Non-pigmented ciliary epithelial cell (primary cell): Measurements from ENCODE around the gene CACNA1A.
"Not testable (repeated sequence)": the region's sequence is repeated elsewhere in the genome, so short reads cannot be mapped to it uniquely, and the experiment has no call there.

Experiments
- DNase-seq: peaks from one replicate; pipeline ENCODE4 v3.0.0-alpha.2; 2010; ENCODE audit warnings: low read depth

CACNA1A gene

GRCh38 chr19:13198634-13199033 is 307.6 kb downstream of the CACNA1A start:
- DNase-seq, result no peak

- DNase-seq, result no peak
Measured at GRCh38 chr19:13195678-13196077, 310.6 kb downstream of the CACNA1A start.

- no peak for DNase-seq
Measured at GRCh38 chr19:13190781-13191540, 315.3 kb downstream of the CACNA1A start.

- no peak for DNase-seq
Measured at GRCh38 chr19:13189600-13189999, 316.7 kb downstream of the CACNA1A start.

GRCh38 chr19:13187419-13187818 is 318.9 kb downstream of the CACNA1A start:
- DNase-seq, result no peak

GRCh38 chr19:13186688-13187087 is 319.6 kb downstream of the CACNA1A start:
- DNase-seq, result not testable (repeated sequence)

- DNase-seq, result not testable (repeated sequence)
Measured at GRCh38 chr19:13185763-13186657, 320.3 kb downstream of the CACNA1A start.

GRCh38 chr19:13184926-13185325 is 321.4 kb downstream of the CACNA1A start:
- DNase-seq, result not testable (repeated sequence)

- no peak for DNase-seq
Measured at GRCh38 chr19:13181747-13182388, 324.4 kb downstream of the CACNA1A start.

- DNase-seq, result not testable (repeated sequence)
Measured at GRCh38 chr19:13178291-13178690, 328.0 kb downstream of the CACNA1A start.

- DNase-seq, result not testable (repeated sequence)
Measured at GRCh38 chr19:13177584-13177983, 328.7 kb downstream of the CACNA1A start.

- DNase-seq, result no peak
Measured at GRCh38 chr19:13176345-13176744, 329.9 kb downstream of the CACNA1A start.

- no peak for DNase-seq
Measured at GRCh38 chr19:13173139-13173737, 333.0 kb downstream of the CACNA1A start.

- DNase-seq, result no peak
Measured at GRCh38 chr19:13172346-13173138, 333.7 kb downstream of the CACNA1A start.

- no peak for DNase-seq
Measured at GRCh38 chr19:13171146-13171545, 335.1 kb downstream of the CACNA1A start.

GRCh38 chr19:13169769-13170168 is 336.5 kb downstream of the CACNA1A start:
- no peak for DNase-seq

- not testable (repeated sequence) for DNase-seq
Measured at GRCh38 chr19:13166151-13166550, 340.1 kb downstream of the CACNA1A start.

GRCh38 chr19:13165162-13165997 is 340.9 kb downstream of the CACNA1A start:
- DNase-seq, result no peak

- DNase-seq, result no peak
Measured at GRCh38 chr19:13164343-13165161, 341.7 kb downstream of the CACNA1A start.
